Astrocyte (in vitro differentiated cells and primary cell): ENCODE data around the gene TMX4.

ENCODE experiments used
- EZH2 ChIP-seq: IDR thresholded peaks from 2 replicates; pipeline ENCODE4 v1.6.1; 2012; ENCODE audit warnings: mild to moderate bottlenecking, low read length, inconsistent platforms; ENCODE audit not compliant: insufficient read depth
- TF ChIP-seq, protein P1 (sequence below): IDR thresholded peaks from 2 replicates; pipeline ENCODE4 v1.5.1; 2011; ENCODE audit warnings: low read depth, mild to moderate bottlenecking, inconsistent platforms, low read length, moderate library complexity; ENCODE audit not compliant: insufficient read depth

DNA sequence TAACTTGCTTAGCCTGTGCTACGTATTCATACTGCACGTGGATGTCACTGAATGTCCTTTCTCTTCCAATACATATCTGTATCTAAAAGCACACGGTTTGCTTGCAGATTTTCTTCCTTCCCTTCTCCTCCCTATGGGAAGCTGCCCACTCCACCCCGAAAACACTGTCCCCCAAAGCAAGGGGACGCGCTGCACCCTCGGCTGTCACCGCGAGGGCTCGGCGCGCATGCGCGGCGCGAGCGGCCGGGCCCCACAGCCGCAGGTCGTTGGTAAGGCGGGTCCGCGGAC lies 659 bp downstream of the TMX4 start:
- no peak for TF ChIP-seq EZH2
- TF ChIP-seq, protein P1, sequence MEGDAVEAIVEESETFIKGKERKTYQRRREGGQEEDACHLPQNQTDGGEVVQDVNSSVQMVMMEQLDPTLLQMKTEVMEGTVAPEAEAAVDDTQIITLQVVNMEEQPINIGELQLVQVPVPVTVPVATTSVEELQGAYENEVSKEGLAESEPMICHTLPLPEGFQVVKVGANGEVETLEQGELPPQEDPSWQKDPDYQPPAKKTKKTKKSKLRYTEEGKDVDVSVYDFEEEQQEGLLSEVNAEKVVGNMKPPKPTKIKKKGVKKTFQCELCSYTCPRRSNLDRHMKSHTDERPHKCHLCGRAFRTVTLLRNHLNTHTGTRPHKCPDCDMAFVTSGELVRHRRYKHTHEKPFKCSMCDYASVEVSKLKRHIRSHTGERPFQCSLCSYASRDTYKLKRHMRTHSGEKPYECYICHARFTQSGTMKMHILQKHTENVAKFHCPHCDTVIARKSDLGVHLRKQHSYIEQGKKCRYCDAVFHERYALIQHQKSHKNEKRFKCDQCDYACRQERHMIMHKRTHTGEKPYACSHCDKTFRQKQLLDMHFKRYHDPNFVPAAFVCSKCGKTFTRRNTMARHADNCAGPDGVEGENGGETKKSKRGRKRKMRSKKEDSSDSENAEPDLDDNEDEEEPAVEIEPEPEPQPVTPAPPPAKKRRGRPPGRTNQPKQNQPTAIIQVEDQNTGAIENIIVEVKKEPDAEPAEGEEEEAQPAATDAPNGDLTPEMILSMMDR, result no peak
